GM12892 (cell line): ENCODE results near the gene CHRNA7.

Experiments
- POLR2A ChIP-seq: IDR thresholded peaks from 2 replicates; pipeline ENCODE4 v1.6.1; 2011; ENCODE audit warnings: low read depth, low read length, control low read depth
- POLR2AphosphoS5 ChIP-seq: IDR thresholded peaks from 2 replicates; pipeline ENCODE4 v1.6.1; 2011; ENCODE audit warnings: low read depth, low read length, control low read depth
- TAF1 ChIP-seq: IDR thresholded peaks from 2 replicates; pipeline ENCODE4 v1.6.1; 2011; ENCODE audit warnings: low read depth, mild to moderate bottlenecking, control low read depth, low read length, borderline replicate concordance

GRCh38 chr15:32096213-32096612 is 65.9 kb downstream of the CHRNA7 start:
- no peak for TF ChIP-seq POLR2A
- TF ChIP-seq TAF1, result no peak
- TF ChIP-seq POLR2AphosphoS5, result no peak
